Measurements from ENCODE around the gene KCNJ11.

- TF ChIP-seq CTCF (IDR thresholded peaks at IDR 0.05) (peak in 2 of 12 donors; percentile 10 to 21), POLR2A (IDR thresholded peaks at IDR 0.05) (no peak)
Observed at GRCh38 chr11:17351172-17351509, 37.3 kb downstream of the KCNJ11 start.
